ENCODE data around the gene ATG16L1. TPM values are rescaled to one million over a fixed set of nuclear protein-coding genes. Genes with fewer than 3 reads are reported as not detected.

The ATG16L1 gene
- total RNA-seq, 1 experiment from 2014 or later, result 52.3 TPM

- Histone ChIP-seq H3K27ac (ENCODE audit: low read length) (no peak overlapping the region), H3K9me3 (ENCODE audit: control insufficient read depth, insufficient read depth, low read depth, low read length) (no peaks in the 10 kb centered on the region), H3K27me3 (ENCODE audit: control insufficient read depth, insufficient read depth, low read length) (no peaks in the 10 kb centered on the region), H3K36me3 (ENCODE audit: control insufficient read depth, insufficient read depth, low read length) (no peaks in the 10 kb centered on the region), H3K4me3 (ENCODE audit: low read depth in 2 of 2, low read length in 2 of 2) (no peak overlapping the region), H3K4me1 (ENCODE audit: control insufficient read depth, insufficient read depth, low read length) (no peaks in the 10 kb centered on the region; the same call in 1 of the 2 replicates)
- ATAC-seq (no peak), DNase-seq (ENCODE audit: low read depth, low spot score) (no peak)
- ChIA-PET CTCF (no interaction called here), POLR2A (no interaction called here)
- in situ Hi-C loops (cut with HindIII; ENCODE audit: low pct_unique_long_range_greater_than_20kb, low sequenced_read_pairs), result no loop called here
- TF ChIP-seq SIN3A (IDR thresholded peaks at IDR 0.05; ENCODE audit: borderline replicate concordance, insufficient read depth, low read depth, low read length) (no peak), POLR2AphosphoS5 (IDR thresholded peaks at IDR 0.05; ENCODE audit: low read depth, low read length) (no peak), REST (IDR thresholded peaks at IDR 0.05; ENCODE audit: insufficient read depth in 1 of 2, low read depth in 2 of 2, low read length in 1 of 2) (no peak), TCF7L2 (IDR thresholded peaks at IDR 0.05; ENCODE audit: low read depth, low read length) (no peak), CTCF (IDR thresholded peaks at IDR 0.05) (no peak)
- BruUV-seq (replicated peaks), result no TSS peak
- intact Hi-C loops (cut with micrococcal nuclease; ENCODE audit: unreplicated experiment), result no loop called here
These were observed 89.8 kb downstream of the ATG16L1 start for GRCh38 chr2:233341296-233341695.

- in situ Hi-C loops (cut with HindIII; ENCODE audit: low pct_unique_long_range_greater_than_20kb, low sequenced_read_pairs), result no loop called here
- POLR2A ChIA-PET, result no interaction called here
- Histone ChIP-seq H3K36me3 (ENCODE audit: control insufficient read depth, insufficient read depth, low read length) (no peaks in the 10 kb centered on the region), H3K27me3 (ENCODE audit: control insufficient read depth, insufficient read depth, low read length) (no peaks in the 10 kb centered on the region), H3K4me3 (ENCODE audit: low read depth in 2 of 2, low read length in 2 of 2) (no peak overlapping the region), H3K27ac (ENCODE audit: low read length) (no peak overlapping the region), H3K4me1 (ENCODE audit: control insufficient read depth, insufficient read depth, low read length) (no peaks in the 10 kb centered on the region; the same call in 1 of the 2 replicates), H3K9me3 (ENCODE audit: control insufficient read depth, insufficient read depth, low read depth, low read length) (no peaks in the 10 kb centered on the region)
- CTCF ChIA-PET, result no interaction called here
- intact Hi-C loops (cut with micrococcal nuclease; ENCODE audit: unreplicated experiment), result no loop called here
- ATAC-seq (no peak), DNase-seq (ENCODE audit: low read depth, low spot score) (no peak)
- TF ChIP-seq SIN3A (IDR thresholded peaks at IDR 0.05; ENCODE audit: borderline replicate concordance, insufficient read depth, low read depth, low read length), result no peak
- BruUV-seq (replicated peaks), result no TSS peak
These were observed 90.8 kb downstream of the ATG16L1 start for GRCh38 chr2:233342301-233342700.

GRCh38 chr2:233343171-233343705, 91.8 kb downstream of the ATG16L1 start:
- Histone ChIP-seq H3K4me3 (ENCODE audit: low read depth in 2 of 2, low read length in 2 of 2) (no peak overlapping the region), H3K36me3 (ENCODE audit: control insufficient read depth, insufficient read depth, low read length) (no peaks in the 10 kb centered on the region), H3K9me3 (ENCODE audit: control insufficient read depth, insufficient read depth, low read depth, low read length) (no peaks in the 10 kb centered on the region), H3K4me1 (ENCODE audit: control insufficient read depth, insufficient read depth, low read length) (peaks cover 2% of the 10 kb centered on the region; the same call in 1 of the 2 replicates), H3K27ac (ENCODE audit: low read length) (no peak overlapping the region), H3K27me3 (ENCODE audit: control insufficient read depth, insufficient read depth, low read length) (no peaks in the 10 kb centered on the region)
- CTCF ChIA-PET, result no interaction called here
- intact Hi-C loops (cut with micrococcal nuclease; ENCODE audit: unreplicated experiment), result no loop called here
- POLR2A ChIA-PET, result no interaction called here
- BruUV-seq (replicated peaks), result no TSS peak
- ATAC-seq (no peak), DNase-seq (ENCODE audit: low read depth, low spot score) (no peak)
- in situ Hi-C loops (cut with HindIII; ENCODE audit: low pct_unique_long_range_greater_than_20kb, low sequenced_read_pairs), result no loop called here
- no peak for TF ChIP-seq CTCF (IDR thresholded peaks at IDR 0.05)
- TF ChIP-seq TCF7L2 (IDR thresholded peaks at IDR 0.05; ENCODE audit: low read depth, low read length), result no peak
- TF ChIP-seq SIN3A (IDR thresholded peaks at IDR 0.05; ENCODE audit: borderline replicate concordance, insufficient read depth, low read depth, low read length), result no peak
- no peak for TF ChIP-seq REST (IDR thresholded peaks at IDR 0.05; ENCODE audit: insufficient read depth in 1 of 2, low read depth in 2 of 2, low read length in 1 of 2)
- TF ChIP-seq POLR2AphosphoS5 (IDR thresholded peaks at IDR 0.05; ENCODE audit: low read depth, low read length), result no peak
